Trophoblast cell (in vitro differentiated cells and primary cell): Measurements from ENCODE around the gene PABPN1.

Experiments
- DNase-seq, 2 donors: peaks; one replicate each; pipeline ENCODE4 v3.0.0-alpha.2; 2016
- H2AFZ ChIP-seq: 2 replicates; pipeline ENCODE4 v1.6.1; 2013; ENCODE audit warnings: low read length, moderate library complexity, mild to moderate bottlenecking; ENCODE audit not compliant: insufficient read depth, poor library complexity
- H2AK5ac ChIP-seq: 2 replicates; pipeline ENCODE4 v1.6.1; 2013; ENCODE audit warnings: mild to moderate bottlenecking, low read length
- H2BK120ac ChIP-seq: 2 replicates; pipeline ENCODE4 v1.6.1; 2013; ENCODE audit warnings: low read length, mild to moderate bottlenecking, moderate library complexity; ENCODE audit not compliant: insufficient read depth, poor library complexity
- H2BK12ac ChIP-seq: 2 replicates; pipeline ENCODE4 v1.6.1; 2013; ENCODE audit warnings: mild to moderate bottlenecking, low read length, moderate library complexity
- H2BK5ac ChIP-seq: 2 replicates; pipeline ENCODE4 v1.6.1; 2013; ENCODE audit warnings: low read length, low read depth, moderate library complexity, mild to moderate bottlenecking; ENCODE audit not compliant: poor library complexity
- H3K14ac ChIP-seq: 2 replicates; pipeline ENCODE4 v1.6.1; 2013; ENCODE audit warnings: mild to moderate bottlenecking, low read length
- H3K18ac ChIP-seq: 2 replicates; pipeline ENCODE4 v1.6.1; 2013; ENCODE audit warnings: mild to moderate bottlenecking, low read length
- H3K23ac ChIP-seq: 2 replicates; pipeline ENCODE4 v1.6.1; 2013; ENCODE audit warnings: low read length
- H3K27ac ChIP-seq: 2 replicates; pipeline ENCODE4 v1.5.1; 2013; ENCODE audit warnings: low read depth, mild to moderate bottlenecking, inconsistent platforms, low read length, moderate library complexity
- H3K27me3 ChIP-seq: 2 replicates; pipeline ENCODE4 v1.6.1; 2013; ENCODE audit warnings: inconsistent platforms, mild to moderate bottlenecking, low read length, moderate library complexity; ENCODE audit not compliant: insufficient read depth
- H3K36me3 ChIP-seq, 2 experiments: 1 replicate in 1 of 2; 2 replicates in 1 of 2; pipeline ENCODE4 v1.6.1; 2013; ENCODE audit warnings: low read length in 2 of 2, mild to moderate bottlenecking in 2 of 2, moderate library complexity in 1 of 2; ENCODE audit not compliant: insufficient read depth in 2 of 2, control insufficient read depth in 1 of 2
- H3K4ac ChIP-seq: 2 replicates; pipeline ENCODE4 v1.6.1; 2013; ENCODE audit warnings: low read depth, mild to moderate bottlenecking, low read length, moderate library complexity
- H3K4me1 ChIP-seq, 2 experiments: 1 replicate in 1 of 2; 2 replicates in 1 of 2; pipeline ENCODE4 v1.6.1; 2013; ENCODE audit warnings: low read length in 2 of 2, mild to moderate bottlenecking in 2 of 2, moderate library complexity in 1 of 2; ENCODE audit not compliant: insufficient read depth in 2 of 2, control insufficient read depth in 1 of 2
- H3K4me2 ChIP-seq: 2 replicates; pipeline ENCODE4 v1.6.1; 2013; ENCODE audit warnings: inconsistent platforms, mild to moderate bottlenecking, low read length, moderate library complexity
- H3K4me3 ChIP-seq: 2 replicates; pipeline ENCODE4 v1.5.1; 2013; ENCODE audit warnings: mild to moderate bottlenecking, low read depth, low read length, inconsistent platforms
- H3K79me1 ChIP-seq: one replicate; pipeline ENCODE4 v1.6.1; 2013; ENCODE audit warnings: low read length
- H3K79me2 ChIP-seq: 2 replicates; pipeline ENCODE4 v1.6.1; 2013; ENCODE audit warnings: low read length, mild to moderate bottlenecking; ENCODE audit not compliant: control insufficient read depth, insufficient read depth, poor library complexity
- H3K9ac ChIP-seq: 2 replicates; pipeline ENCODE4 v1.6.1; 2013; ENCODE audit warnings: mild to moderate bottlenecking, low read length
- H3K9me3 ChIP-seq: 2 replicates; pipeline ENCODE4 v1.6.1; 2013; ENCODE audit warnings: low read depth, mild to moderate bottlenecking, control low read depth, inconsistent platforms, low read length; ENCODE audit not compliant: insufficient read depth
- H4K12ac ChIP-seq: 2 replicates; pipeline ENCODE4 v1.6.1; 2013; ENCODE audit warnings: low read depth, mild to moderate bottlenecking, low read length, moderate library complexity
- H4K8ac ChIP-seq: 2 replicates; pipeline ENCODE4 v1.6.1; 2013; ENCODE audit warnings: low read depth, mild to moderate bottlenecking, low read length, moderate library complexity
- H4K91ac ChIP-seq: one replicate; pipeline ENCODE4 v1.6.1; 2013; ENCODE audit warnings: low read depth, mild to moderate bottlenecking, low read length, moderate library complexity
- WGBS: extraction: QIAGEN DNeasy Blood & Tissue Kit; methylation state at CpG from one replicate; pipeline ENCODE4 v1.1.7; 2013; ENCODE audit warnings: missing lambda C conversion rate; ENCODE audit not compliant: insufficient read length, insufficient coverage; ENCODE audit errors: extremely low coverage; 5-methylcytosine and 5-hydroxymethylcytosine counted together

The PABPN1 gene

DNA sequence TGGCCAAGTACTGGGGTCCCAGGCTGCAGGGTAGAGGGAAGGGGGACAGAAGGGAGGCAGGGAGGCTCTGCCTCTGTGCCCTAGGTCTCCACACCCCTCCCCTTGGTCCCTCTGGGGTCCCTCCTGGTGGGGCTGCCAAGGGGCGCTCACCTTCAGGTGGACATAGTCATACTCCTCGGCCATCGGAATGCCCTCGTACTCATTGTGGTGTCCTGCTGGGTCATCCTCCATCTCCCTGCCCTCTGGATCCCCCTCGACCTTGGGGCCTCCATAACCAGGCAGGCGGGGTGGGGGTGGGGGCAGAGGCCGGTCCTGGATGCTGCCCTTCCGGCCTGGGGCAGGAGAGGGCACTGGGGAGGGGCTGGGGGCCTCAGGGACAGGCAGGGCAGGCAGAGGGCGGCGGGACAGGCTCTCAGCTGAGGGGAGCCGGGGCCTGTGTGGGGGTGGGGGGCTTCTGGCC, 37.9 kb downstream of the PABPN1 start:
- no peak overlapping the region for H2BK5ac ChIP-seq
- H2AFZ ChIP-seq: no peak overlapping the region
- H3K27ac ChIP-seq: no peak overlapping the region
- no peak overlapping the region for H4K8ac ChIP-seq
- no peak overlapping the region for H3K9ac ChIP-seq
- H2BK12ac ChIP-seq: no peak overlapping the region
- no peak overlapping the region for H2BK120ac ChIP-seq
- peaks cover 1% of the 10 kb centered on the region for H3K79me2 ChIP-seq
- H3K4me1 ChIP-seq: peaks cover 5 to 9% of the 10 kb centered on the region in 2 experiments
- H3K9me3 ChIP-seq: no peaks in the 10 kb centered on the region
- H3K27me3 ChIP-seq: no peaks in the 10 kb centered on the region
- no peak overlapping the region for H3K4me3 ChIP-seq
- H3K4ac ChIP-seq: no peak overlapping the region
- H3K4me2 ChIP-seq: no peak overlapping the region
- H3K18ac ChIP-seq: no peak overlapping the region
- peaks cover 36 to 43% of the 10 kb centered on the region in 2 experiments for H3K36me3 ChIP-seq
- no CpG with 5 or more reads among the region's 11 CpGs for WGBS
- H4K12ac ChIP-seq: no peak overlapping the region
- peaks cover 1% of the 10 kb centered on the region for H3K79me1 ChIP-seq
- H3K14ac ChIP-seq: no peak overlapping the region
- DNase-seq: no peak
- H3K23ac ChIP-seq: no peak overlapping the region
- H4K91ac ChIP-seq: no peak overlapping the region
- H2AK5ac ChIP-seq: no peak overlapping the region

DNA sequence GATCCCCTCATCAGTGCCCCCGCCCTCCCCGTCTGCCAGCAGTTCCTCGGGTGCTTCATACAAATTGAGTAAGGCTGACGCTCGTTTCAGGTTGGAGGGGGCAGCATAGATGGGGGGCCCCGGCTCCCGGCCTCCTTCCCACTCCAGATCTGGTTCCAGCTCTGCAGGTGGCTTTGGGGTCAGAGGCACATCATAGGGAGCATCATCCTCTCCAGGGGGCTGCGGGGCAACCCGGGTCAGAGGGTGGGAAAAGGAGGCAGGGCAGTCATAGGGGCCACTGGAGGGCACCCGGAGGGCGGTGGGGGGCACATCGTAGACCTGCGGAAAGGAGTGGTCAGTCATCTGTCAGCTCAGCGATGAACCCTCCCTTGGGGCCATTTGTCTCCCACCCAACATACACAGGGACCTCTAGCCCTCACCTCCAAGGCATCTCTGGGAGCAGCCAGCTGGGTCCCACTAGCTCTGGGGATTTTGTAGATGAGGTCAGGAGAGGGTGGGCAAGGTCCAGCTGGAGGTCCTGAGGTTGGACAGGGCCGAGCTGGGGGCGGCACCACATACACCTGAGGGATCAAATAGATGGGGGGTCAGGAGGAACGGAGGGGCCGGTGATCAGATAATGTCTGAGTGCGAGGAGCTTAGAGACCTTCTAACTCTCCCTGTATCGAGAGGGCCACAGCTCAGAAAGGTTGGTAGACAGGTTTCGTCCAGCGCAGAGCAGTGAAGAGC, 38.6 kb downstream of the PABPN1 start:
- H4K8ac ChIP-seq: no peak overlapping the region
- DNase-seq: no peak
- H3K9ac ChIP-seq: no peak overlapping the region
- no peak overlapping the region for H3K18ac ChIP-seq
- H3K36me3 ChIP-seq: peaks cover 36 to 43% of the 10 kb centered on the region in 2 experiments
- no peak overlapping the region for H3K4ac ChIP-seq
- peaks cover 7 to 14% of the 10 kb centered on the region in 2 experiments for H3K4me1 ChIP-seq
- no peaks in the 10 kb centered on the region for H3K27me3 ChIP-seq
- H2BK12ac ChIP-seq: no peak overlapping the region
- WGBS: no CpG with 5 or more reads among the region's 22 CpGs
- no peak overlapping the region for H3K4me3 ChIP-seq
- no peak overlapping the region for H2BK120ac ChIP-seq
- H3K27ac ChIP-seq: no peak overlapping the region
- no peak overlapping the region for H4K91ac ChIP-seq
- H3K4me2 ChIP-seq: no peak overlapping the region
- no peak overlapping the region for H3K14ac ChIP-seq
- H4K12ac ChIP-seq: no peak overlapping the region
- no peaks in the 10 kb centered on the region for H3K9me3 ChIP-seq
- H3K79me2 ChIP-seq: peaks cover 8% of the 10 kb centered on the region
- H2BK5ac ChIP-seq: no peak overlapping the region
- H3K23ac ChIP-seq: no peak overlapping the region
- H2AFZ ChIP-seq: no peak overlapping the region
- H3K79me1 ChIP-seq: peaks cover 8% of the 10 kb centered on the region
- no peak overlapping the region for H2AK5ac ChIP-seq

DNA sequence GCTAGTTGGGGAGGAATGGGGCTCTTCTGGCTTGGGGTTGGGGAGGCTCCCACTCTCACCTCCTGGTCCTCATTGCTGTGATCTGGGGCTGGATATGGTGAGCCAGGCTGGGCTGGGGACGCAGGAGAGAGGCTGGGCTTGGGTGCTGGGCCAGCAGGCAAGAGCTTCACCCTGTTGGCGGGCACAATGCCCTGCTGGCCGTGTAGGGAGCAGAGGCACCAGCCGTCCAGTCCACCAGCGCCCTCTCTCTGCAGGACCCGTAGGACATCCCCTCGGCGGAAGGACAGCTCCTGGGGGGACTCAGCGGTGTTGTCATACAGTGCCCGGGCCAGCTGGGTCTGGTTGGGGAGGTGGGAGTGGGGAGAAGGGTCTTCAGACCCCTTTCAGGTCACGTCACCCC, 39.2 kb downstream of the PABPN1 start:
- Histone ChIP-seq H4K8ac (no peak overlapping the region), H3K4me2 (no peak overlapping the region), H4K12ac (no peak overlapping the region), H3K9ac (no peak overlapping the region), H3K14ac (no peak overlapping the region), H3K4ac (no peak overlapping the region), H2AK5ac (no peak overlapping the region), H2AFZ (no peak overlapping the region), H3K36me3 (peaks cover 36 to 43% of the 10 kb centered on the region in 2 experiments), H3K4me3 (no peak overlapping the region), H3K27ac (no peak overlapping the region), H2BK120ac (no peak overlapping the region), H3K27me3 (no peaks in the 10 kb centered on the region), H3K9me3 (no peaks in the 10 kb centered on the region), H3K4me1 (peaks cover 7 to 15% of the 10 kb centered on the region in 2 experiments), H2BK12ac (no peak overlapping the region), H4K91ac (no peak overlapping the region), H3K79me1 (peaks cover 14% of the 10 kb centered on the region), H3K18ac (no peak overlapping the region), H3K79me2 (peaks cover 14% of the 10 kb centered on the region), H3K23ac (no peak overlapping the region), H2BK5ac (no peak overlapping the region)
- DNase-seq: no peak
- no CpG with 5 or more reads among the region's 11 CpGs for WGBS

DNA sequence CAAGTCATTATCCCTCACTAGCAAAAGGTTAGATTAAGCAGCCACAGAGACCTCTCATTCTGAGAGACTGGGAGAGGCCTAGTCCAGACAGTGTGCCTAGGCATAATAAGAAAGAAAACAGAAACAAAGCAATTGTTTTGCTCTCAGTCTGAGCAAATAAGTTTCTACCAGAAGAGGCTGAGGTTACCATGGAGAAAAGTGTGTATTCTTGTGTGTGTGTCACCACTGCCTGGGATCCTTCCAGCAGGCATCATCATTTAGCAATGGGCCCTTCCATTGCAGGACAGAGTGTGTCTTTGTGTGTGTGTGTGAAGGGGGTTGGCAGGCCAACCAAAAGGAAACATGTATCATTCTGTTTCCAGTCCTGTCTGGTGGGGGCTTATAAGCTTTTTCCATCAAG, 40.1 kb downstream of the PABPN1 start:
- H3K14ac ChIP-seq: no peak overlapping the region
- H3K79me1 ChIP-seq: peaks cover 20% of the 10 kb centered on the region
- no peak overlapping the region for H3K4me3 ChIP-seq
- H4K8ac ChIP-seq: no peak overlapping the region
- no peak overlapping the region for H3K23ac ChIP-seq
- H3K79me2 ChIP-seq: peaks cover 19% of the 10 kb centered on the region
- H2BK5ac ChIP-seq: no peak overlapping the region
- H3K4me2 ChIP-seq: no peak overlapping the region
- no peak overlapping the region for H2BK12ac ChIP-seq
- no peak overlapping the region for H2BK120ac ChIP-seq
- no peak overlapping the region for H3K27ac ChIP-seq
- H3K4me1 ChIP-seq: peaks cover 7 to 15% of the 10 kb centered on the region in 2 experiments
- H2AFZ ChIP-seq: no peak overlapping the region
- H3K18ac ChIP-seq: no peak overlapping the region
- H4K12ac ChIP-seq: no peak overlapping the region
- no peak for DNase-seq
- no peak overlapping the region for H3K9ac ChIP-seq
- peaks cover 33 to 39% of the 10 kb centered on the region in 2 experiments for H3K36me3 ChIP-seq
- no peaks in the 10 kb centered on the region for H3K9me3 ChIP-seq
- H2AK5ac ChIP-seq: no peak overlapping the region
- no peak overlapping the region for H3K4ac ChIP-seq
- H3K27me3 ChIP-seq: no peaks in the 10 kb centered on the region
- H4K91ac ChIP-seq: no peak overlapping the region
